AG09309 (cell line): ENCODE data around the gene ACBD7.

Source experiments
- DNase-seq: peaks from one replicate; pipeline ENCODE4 v3.0.0-alpha.2; 2010; ENCODE audit warnings: low read depth
- H3K4me3 ChIP-seq: 2 replicates; pipeline ENCODE4 v1.5.1; 2011; ENCODE audit warnings: mild to moderate bottlenecking, low read depth, low read length, moderate library complexity; ENCODE audit not compliant: control insufficient read depth
- CTCF ChIP-seq: IDR thresholded peaks from 2 replicates; pipeline ENCODE4 v1.5.1; 2011; ENCODE audit warnings: mild to moderate bottlenecking, low read depth, low read length, inconsistent platforms; ENCODE audit not compliant: insufficient read depth, control insufficient read depth; ENCODE audit errors: missing control alignments

The ACBD7 gene

GRCh38 chr10:15113766-15114165 is 25.2 kb upstream of the ACBD7 start:
- DNase-seq = no peak
- H3K4me3 ChIP-seq = no peak overlapping the region
- no peak for TF ChIP-seq CTCF

DNA sequence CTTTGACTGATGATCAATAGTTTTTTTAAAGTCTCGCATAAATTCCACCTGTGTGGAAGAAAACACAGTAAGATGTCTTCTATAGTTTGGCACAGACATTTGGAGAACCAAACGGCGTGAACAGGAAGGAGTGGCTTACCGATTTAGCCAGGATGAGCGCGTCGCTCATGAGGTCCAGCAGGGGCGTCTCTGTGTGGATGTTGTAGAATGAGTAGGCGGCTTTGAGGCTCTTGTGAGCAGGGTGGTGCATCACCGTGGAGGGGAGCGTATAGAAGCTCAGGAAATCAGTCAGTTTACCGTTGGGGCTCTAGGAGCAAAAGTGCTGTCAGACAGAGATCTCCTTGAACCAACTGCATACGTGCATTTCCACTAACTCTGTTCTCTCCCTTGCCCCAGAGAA is 24.1 kb upstream of the ACBD7 start:
- TF ChIP-seq CTCF = no peak
- H3K4me3 ChIP-seq = no peak overlapping the region
- no peak for DNase-seq

GRCh38 chr10:15106352-15107013 is 17.9 kb upstream of the ACBD7 start:
- peak; percentile 86 for TF ChIP-seq CTCF
- no peak overlapping the region for H3K4me3 ChIP-seq
- DNase-seq = no peak

- DNase-seq = no peak
- no peak overlapping the region for H3K4me3 ChIP-seq
- TF ChIP-seq CTCF = no peak
Measured at GRCh38 chr10:15103513-15103912, 14.9 kb upstream of the ACBD7 start.

DNA sequence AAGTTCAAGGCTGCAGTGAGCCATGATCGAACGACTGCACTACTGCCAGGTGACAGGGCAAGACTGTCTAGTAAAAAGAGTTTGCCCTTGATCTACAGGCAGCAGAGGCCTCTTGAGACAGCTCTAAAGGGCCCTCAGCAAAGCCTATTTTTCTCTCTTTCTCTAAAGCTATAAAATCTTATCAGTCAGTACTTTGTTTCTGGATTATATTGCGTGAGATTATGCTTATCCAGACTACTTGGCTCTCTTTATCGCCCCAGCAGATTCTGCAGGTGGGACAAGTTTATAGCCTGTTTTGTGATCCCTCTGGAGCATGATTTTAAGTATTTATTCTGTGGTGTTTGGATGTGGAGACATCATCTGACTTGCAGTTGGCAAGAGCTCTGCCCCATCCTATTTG is 11.3 kb upstream of the ACBD7 start:
- no peak for TF ChIP-seq CTCF
- DNase-seq = no peak
- H3K4me3 ChIP-seq = no peak overlapping the region

DNA sequence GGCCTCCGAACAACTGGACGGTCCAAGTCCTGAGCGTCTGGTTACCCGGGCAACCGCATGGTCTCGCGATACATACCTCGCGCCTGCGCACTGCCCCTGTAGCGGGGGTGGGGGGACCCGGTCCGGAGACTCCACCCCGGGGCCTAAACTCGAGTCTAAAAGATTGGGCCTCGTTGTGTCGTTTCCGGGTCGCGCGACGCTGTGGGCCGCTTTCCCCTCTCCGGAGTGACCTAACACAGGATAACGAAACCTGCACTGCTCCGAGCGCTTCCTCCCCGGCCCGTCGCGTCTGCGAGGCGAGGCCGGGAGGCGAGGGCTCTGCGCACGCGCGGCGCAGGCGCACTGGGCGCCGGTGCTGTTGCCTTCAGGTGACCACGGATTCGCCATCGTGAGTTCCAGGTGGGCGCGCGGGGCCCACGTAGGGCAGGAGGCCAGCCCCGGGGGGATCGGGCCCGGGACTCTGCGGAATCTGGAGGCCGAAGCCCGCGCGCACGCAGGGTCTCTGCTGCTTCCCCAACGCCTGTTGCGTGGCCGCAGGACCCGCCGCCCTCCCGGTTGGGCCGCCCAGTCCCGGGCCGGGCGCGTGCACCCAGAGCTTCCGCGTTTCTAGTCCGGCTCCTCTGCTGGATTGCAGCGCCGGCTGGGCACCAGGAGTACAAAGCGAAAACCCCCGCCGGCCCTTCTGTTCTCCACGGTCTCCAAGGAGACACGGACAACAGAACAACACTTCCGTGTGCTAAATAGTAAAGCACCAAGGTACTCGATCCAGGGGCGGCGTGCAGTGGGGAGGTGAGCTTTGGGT is 8.6 kb upstream of the ACBD7 start, which contains the start of gene RPP38:
RPP38 (plus strand) TSS at position 345 of the 802 bp plus-strand sequence. CDS start 5,960 bp downstream, outside the sequence.
- H3K4me3 ChIP-seq = peak within 1 kb of the TSS; percentile 61
- DNase-seq = peak; percentile 79
- TF ChIP-seq CTCF = no peak
